Lower lobe of right lung (tissue), 2 donors: Measurements from ENCODE around the gene TRIM27. TPM values are rescaled to one million over a fixed set of nuclear protein-coding genes. Genes with fewer than 3 reads are reported as not detected.
"Not testable (repeated sequence)": the region's sequence is repeated elsewhere in the genome, so short reads cannot be mapped to it uniquely, and the experiment has no call there.

Experiments
- ATAC-seq, 2 donors: fragments of 200-7000 bp; cut with Tn5 transposase; one replicate each; pipeline ENCODE4 v1.9.1; 2020 to 2022; ENCODE audit warnings: mild to moderate bottlenecking in 2 of 2, moderate library complexity in 2 of 2
- DNase-seq: peaks from one replicate; pipeline ENCODE4 v3.0.0-alpha.2; 2020
- H3K27ac ChIP-seq: fragments of 200-600 bp; one replicate; pipeline ENCODE4 v1.8.0; 2022
- H3K27me3 ChIP-seq: fragments of 200-600 bp; one replicate; pipeline ENCODE4 v1.8.0; 2022; ENCODE audit warnings: low read depth
- H3K36me3 ChIP-seq: fragments of 200-600 bp; one replicate; pipeline ENCODE4 v1.8.0; 2022; ENCODE audit warnings: mild to moderate bottlenecking
- H3K4me1 ChIP-seq: fragments of 200-600 bp; one replicate; pipeline ENCODE4 v1.8.0; 2022
- H3K4me3 ChIP-seq: fragments of 200-600 bp; one replicate; pipeline ENCODE4 v1.8.0; 2022; ENCODE audit warnings: mild to moderate bottlenecking
- H3K9me3 ChIP-seq: fragments of 200-600 bp; one replicate; pipeline ENCODE4 v1.8.0; 2022
- intact Hi-C: fragments of 100-400 bp; cut with DNase I; formaldehyde crosslinking; loops from one replicate; pipeline ENCODE4 v1.11.0; 2022
- total RNA-seq: library from RNA; stranded (reverse); fragmentation: NEBNext Ultra II Directional; extraction: Animal tissue kit (Norgen Biotek cat#: 25700); gene quantifications from one replicate; pipeline ENCODE4 v1.2.1, GENCODE V29; 2021
- TF ChIP-seq, protein P1 (sequence below): fragments of 200-600 bp; IDR thresholded peaks from one replicate; pipeline ENCODE4 v1.8.0; 2022; ENCODE audit warnings: antibody characterized with exemption, mild to moderate bottlenecking
- donor health status: DM: no; HTN: yes; CAD: no; lungs with severe emphysema.

TRIM27 gene
- total RNA-seq, 1 donor from 2014 or later = 46.6 TPM

DNA sequence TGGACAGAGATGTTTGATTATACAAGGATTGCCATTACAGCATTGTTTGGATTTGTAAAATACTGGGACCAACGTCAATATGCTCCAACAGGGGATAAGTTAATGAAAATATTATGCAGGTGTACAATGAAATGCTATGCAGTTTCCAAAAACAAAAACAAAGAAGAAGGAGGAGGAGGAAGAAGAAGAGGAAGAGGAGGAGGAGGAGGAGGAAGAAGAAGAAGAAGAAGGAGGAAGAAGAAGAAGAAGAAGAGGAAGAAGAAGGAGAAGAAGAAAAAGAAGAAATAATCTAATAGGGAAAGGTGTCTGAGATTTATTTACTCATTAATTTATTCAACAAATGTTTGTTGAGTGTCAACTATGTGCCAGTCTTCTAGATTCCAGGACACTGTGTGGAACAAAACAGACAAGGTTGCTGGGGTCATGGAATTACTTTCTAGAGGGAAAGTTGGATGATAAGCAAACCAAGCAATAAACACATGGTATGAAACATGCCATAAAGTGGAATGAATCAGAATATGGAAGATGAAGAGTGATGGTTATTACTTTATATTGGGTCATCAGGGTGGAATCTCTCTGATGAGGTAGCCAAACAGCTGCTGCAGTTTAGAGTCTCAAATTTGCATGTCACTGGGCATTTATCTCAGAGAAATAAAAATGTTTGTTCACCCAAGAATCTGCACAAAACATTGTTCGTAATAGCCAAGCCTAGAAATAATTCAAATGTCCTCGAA lies 6.3 kb upstream of the TRIM27 start:
- no peak for DNase-seq
- TF ChIP-seq, protein P1, sequence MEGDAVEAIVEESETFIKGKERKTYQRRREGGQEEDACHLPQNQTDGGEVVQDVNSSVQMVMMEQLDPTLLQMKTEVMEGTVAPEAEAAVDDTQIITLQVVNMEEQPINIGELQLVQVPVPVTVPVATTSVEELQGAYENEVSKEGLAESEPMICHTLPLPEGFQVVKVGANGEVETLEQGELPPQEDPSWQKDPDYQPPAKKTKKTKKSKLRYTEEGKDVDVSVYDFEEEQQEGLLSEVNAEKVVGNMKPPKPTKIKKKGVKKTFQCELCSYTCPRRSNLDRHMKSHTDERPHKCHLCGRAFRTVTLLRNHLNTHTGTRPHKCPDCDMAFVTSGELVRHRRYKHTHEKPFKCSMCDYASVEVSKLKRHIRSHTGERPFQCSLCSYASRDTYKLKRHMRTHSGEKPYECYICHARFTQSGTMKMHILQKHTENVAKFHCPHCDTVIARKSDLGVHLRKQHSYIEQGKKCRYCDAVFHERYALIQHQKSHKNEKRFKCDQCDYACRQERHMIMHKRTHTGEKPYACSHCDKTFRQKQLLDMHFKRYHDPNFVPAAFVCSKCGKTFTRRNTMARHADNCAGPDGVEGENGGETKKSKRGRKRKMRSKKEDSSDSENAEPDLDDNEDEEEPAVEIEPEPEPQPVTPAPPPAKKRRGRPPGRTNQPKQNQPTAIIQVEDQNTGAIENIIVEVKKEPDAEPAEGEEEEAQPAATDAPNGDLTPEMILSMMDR = no peak
- Histone ChIP-seq H3K4me3 (no peak overlapping the region), H3K27ac (no peak overlapping the region), H3K4me1 (no peaks in the 10 kb centered on the region), H3K36me3 (no peaks in the 10 kb centered on the region), H3K27me3 (peaks cover 5% of the 10 kb centered on the region), H3K9me3 (no peaks in the 10 kb centered on the region)
- intact Hi-C loops = no loop called here
- ATAC-seq = no peak

DNA sequence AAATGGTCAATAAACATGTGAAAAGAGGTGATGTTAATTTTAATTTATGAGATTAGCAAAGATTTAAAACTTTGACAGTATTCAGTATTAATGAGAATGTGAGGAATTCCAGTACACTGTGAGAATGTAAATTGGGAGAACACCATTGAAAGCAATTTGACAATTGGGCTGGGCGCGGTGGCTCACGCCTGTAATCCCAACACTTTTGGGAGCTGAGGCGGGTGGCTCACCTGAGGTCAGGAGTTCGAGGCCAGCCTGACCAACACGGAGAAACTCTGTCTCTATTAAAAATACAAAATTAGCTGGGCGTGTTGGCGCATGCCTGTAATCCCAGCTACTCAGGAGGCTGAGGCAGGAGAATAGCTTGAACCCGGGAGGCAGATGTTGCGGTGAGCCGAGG lies 5.6 kb upstream of the TRIM27 start:
- intact Hi-C loops, DNase-seq, H3K27me3 ChIP-seq, H3K4me1 ChIP-seq, H3K9me3 ChIP-seq, H3K4me3 ChIP-seq, H3K36me3 ChIP-seq, H3K27ac ChIP-seq, ATAC-seq: not testable (repeated sequence)

DNA sequence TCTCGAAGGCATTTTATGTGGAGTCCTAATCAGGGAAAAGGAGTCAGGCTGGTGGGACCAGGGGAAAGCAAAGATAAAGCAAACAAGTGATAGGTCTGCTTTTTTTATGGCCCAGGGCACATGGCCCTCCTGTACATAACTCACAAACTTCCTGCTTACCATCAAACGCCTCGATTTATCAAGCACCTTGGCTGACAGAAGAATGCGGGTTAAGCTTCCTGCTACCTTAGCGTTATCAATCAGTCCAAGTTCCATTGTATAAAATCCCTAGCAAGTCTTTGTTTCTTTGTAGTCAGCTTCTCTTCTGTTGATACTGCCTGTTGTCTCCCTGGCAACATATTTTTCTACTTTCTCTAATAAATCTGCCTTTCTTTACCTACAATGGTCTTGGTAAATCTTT lies 4.1 kb upstream of the TRIM27 start:
- Histone ChIP-seq H3K4me1 (peaks cover 5% of the 10 kb centered on the region), H3K27me3 (peaks cover 5% of the 10 kb centered on the region), H3K36me3 (no peaks in the 10 kb centered on the region), H3K27ac (no peak overlapping the region), H3K9me3 (no peaks in the 10 kb centered on the region), H3K4me3 (no peak overlapping the region)
- intact Hi-C loops = no loop called here
- no peak for ATAC-seq
- TF ChIP-seq, protein P1 = no peak
- no peak for DNase-seq

DNA sequence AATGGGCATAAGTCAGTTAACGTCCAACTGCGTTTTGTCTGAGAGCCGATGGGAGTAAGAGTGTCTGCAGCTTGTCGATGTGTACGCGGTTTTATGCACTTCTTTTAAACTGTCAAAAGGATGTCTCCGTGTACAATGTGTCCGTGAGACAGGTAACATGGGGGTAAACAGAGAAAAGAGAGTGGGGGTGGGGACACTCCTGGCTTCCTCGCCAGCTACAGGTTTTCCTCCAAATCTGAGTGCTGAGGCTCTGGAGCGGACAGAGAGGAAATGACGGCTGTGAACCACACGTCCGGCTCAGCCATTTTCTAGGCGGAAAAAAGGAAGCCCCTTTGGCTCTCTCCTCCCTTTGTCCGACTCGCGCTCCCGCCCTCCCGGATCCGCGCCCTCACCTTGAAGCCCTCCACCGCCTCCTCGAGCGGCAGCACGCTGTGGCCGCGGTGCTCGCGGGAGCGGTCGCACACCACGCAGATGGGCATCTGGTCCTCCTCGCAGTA lies 916 bp downstream of the TRIM27 start:
- Histone ChIP-seq H3K27me3 (no peaks in the 10 kb centered on the region), H3K4me1 (peaks cover 36% of the 10 kb centered on the region), H3K27ac (peak overlapping the region; percentile 98), H3K4me3 (peak overlapping the region; percentile 93), H3K36me3 (peaks cover 43% of the 10 kb centered on the region), H3K9me3 (no peaks in the 10 kb centered on the region)
- DNase-seq = no peak
- TF ChIP-seq, protein P1 = no peak
- peak; percentile 60 to 70 for ATAC-seq
- intact Hi-C loops = no loop called here

DNA sequence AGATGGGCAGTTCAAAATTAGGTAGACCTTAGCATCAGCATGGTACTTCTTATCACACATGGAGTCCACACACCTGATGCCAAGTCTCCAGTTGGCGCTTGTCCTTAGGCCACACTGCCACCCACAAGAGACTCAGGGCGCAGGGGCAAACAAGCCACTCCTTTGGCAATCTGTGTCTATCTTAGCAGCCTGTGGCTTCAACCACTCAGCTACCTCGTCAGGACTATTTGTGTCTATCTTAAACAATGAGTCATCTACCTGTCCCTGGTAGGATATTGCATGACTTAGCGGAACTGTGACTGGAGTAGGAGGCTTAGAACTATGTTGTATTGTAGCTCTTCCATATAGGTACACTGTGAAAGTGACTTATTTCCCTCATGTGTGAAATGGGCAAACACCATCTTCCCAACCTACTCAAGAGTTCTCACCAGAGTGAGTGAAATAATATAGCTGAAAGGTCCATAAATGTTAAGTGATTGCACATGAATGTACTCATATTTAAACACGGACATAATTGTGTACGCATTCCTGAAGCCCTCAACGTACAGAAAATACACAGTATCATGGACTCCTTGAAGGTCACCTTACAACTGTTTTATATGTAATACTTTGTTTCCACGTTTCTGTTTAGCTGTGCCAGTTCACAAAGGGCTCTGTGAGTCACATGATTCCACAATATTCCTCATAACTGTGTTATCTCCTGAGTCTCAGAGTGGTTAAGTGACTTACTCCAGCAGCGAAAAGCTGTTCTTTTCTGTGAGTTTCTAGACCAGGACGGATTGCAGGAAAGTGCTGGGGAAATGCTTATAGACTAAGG lies 1.6 kb downstream of the TRIM27 start:
- H3K9me3 ChIP-seq = no peaks in the 10 kb centered on the region
- DNase-seq = no peak
- peak overlapping the region; percentile 98 for H3K27ac ChIP-seq
- H3K27me3 ChIP-seq = no peaks in the 10 kb centered on the region
- peak; percentile 1 to 31 for ATAC-seq
- intact Hi-C loops = no loop called here
- peak overlapping the region; percentile 93 for H3K4me3 ChIP-seq
- H3K4me1 ChIP-seq = peaks cover 36% of the 10 kb centered on the region
- TF ChIP-seq, protein P1 = no peak
- peaks cover 49% of the 10 kb centered on the region for H3K36me3 ChIP-seq

DNA sequence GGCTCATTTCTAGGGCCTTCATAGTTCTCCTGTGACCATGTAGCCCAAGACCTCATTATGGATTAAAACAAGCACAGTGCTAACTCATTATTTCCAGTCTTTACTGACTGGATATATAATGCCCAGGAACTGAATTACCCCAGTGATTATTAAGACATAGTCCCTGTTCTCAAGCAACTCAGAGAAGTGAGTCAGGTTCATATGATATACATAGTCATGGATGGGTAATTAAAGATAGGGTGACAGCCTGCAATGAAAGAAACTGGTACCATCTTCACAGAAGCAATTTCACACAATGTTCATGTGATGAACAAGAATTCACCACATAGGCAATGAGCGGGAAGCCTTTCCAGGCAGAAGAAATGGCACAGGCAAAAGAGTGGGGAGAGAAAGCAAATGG lies 3.5 kb downstream of the TRIM27 start:
- ATAC-seq (no peak), DNase-seq (no peak)
- peaks cover 69% of the 10 kb centered on the region for H3K36me3 ChIP-seq
- no peak overlapping the region for H3K27ac ChIP-seq
- TF ChIP-seq, protein P1 = no peak
- H3K4me3 ChIP-seq = no peak overlapping the region
- intact Hi-C loops = no loop called here
- peaks cover 36% of the 10 kb centered on the region for H3K4me1 ChIP-seq
- H3K9me3 ChIP-seq = no peaks in the 10 kb centered on the region
- H3K27me3 ChIP-seq = no peaks in the 10 kb centered on the region
